Fibroblast of lung (primary cell): ENCODE data around the gene NXPH1. TPM values are rescaled to one million over a fixed set of nuclear protein-coding genes. Genes with fewer than 3 reads are reported as not detected.

Experiments used
- DNase-seq, 2 donors: peaks; one replicate each; pipeline versions ENCODE4 v3.0.0 to v3.0.0-alpha.2; 2010; ENCODE audit warnings: low read depth in 2 of 2
- H2AFZ ChIP-seq: 2 replicates; pipeline ENCODE4 v1.5.1; 2012; ENCODE audit warnings: low read length, control low read depth, inconsistent platforms
- H3K27ac ChIP-seq: 2 replicates; pipeline ENCODE4 v1.5.1; 2011; ENCODE audit warnings: low read length, control low read depth; ENCODE audit not compliant: insufficient read depth
- H3K27me3 ChIP-seq: 2 replicates; pipeline ENCODE4 v1.5.1; 2011; ENCODE audit warnings: mild to moderate bottlenecking, low read length; ENCODE audit not compliant: control insufficient read depth, insufficient read depth
- H3K36me3 ChIP-seq: 2 replicates; pipeline ENCODE4 v1.5.1; 2011; ENCODE audit warnings: low read length; ENCODE audit not compliant: control insufficient read depth, insufficient read depth
- H3K4me1 ChIP-seq: 2 replicates; pipeline ENCODE4 v1.5.1; 2011; ENCODE audit warnings: low read length; ENCODE audit not compliant: control insufficient read depth, insufficient read depth; ENCODE audit errors: extremely low read depth
- H3K4me2 ChIP-seq: 2 replicates; pipeline ENCODE4 v1.5.1; 2011; ENCODE audit warnings: low read length, control low read depth; ENCODE audit not compliant: insufficient read depth; ENCODE audit errors: extremely low read depth
- H3K4me3 ChIP-seq, 4 experiments: fragments of 200-600 bp in 1 of 4; sonication (generic) in 1 of 4; replicated peaks in 1 of 4; 2 replicates each; pipeline ENCODE4 v1.5.1; 2011 to 2016; ENCODE audit warnings: low read length in 4 of 4, low read depth in 3 of 4, mild to moderate bottlenecking in 3 of 4, control low read depth in 2 of 4, inconsistent platforms in 1 of 4, mixed read lengths in 1 of 4; ENCODE audit not compliant: insufficient read depth in 1 of 4; ENCODE audit errors: control extremely low read depth in 1 of 4
- H3K79me2 ChIP-seq: 2 replicates; pipeline ENCODE4 v1.5.1; 2012; ENCODE audit warnings: mild to moderate bottlenecking, low read length, inconsistent platforms; ENCODE audit not compliant: control insufficient read depth, insufficient read depth
- H3K9ac ChIP-seq: 2 replicates; pipeline ENCODE4 v1.5.1; 2011; ENCODE audit warnings: mild to moderate bottlenecking, low read length, control low read depth; ENCODE audit not compliant: insufficient read depth
- H3K9me3 ChIP-seq: 2 replicates; pipeline ENCODE4 v1.5.1; 2012; ENCODE audit warnings: low read depth, low read length; ENCODE audit not compliant: control insufficient read depth, insufficient read depth
- H4K20me1 ChIP-seq: 2 replicates; pipeline ENCODE4 v1.5.1; 2011; ENCODE audit warnings: low read length; ENCODE audit not compliant: control insufficient read depth, insufficient read depth; ENCODE audit errors: extremely low read depth
- CTCF ChIP-seq, 2 donors: IDR thresholded peaks in 1 of 2; conservative IDR thresholded peaks in 1 of 2; 1 replicate in 1 of 2; 2 replicates in 1 of 2; pipeline ENCODE4 v1.5.1; 2011 to 2012; ENCODE audit warnings: low read length in 2 of 2, control low read depth in 1 of 2, inconsistent platforms in 1 of 2, low read depth in 1 of 2, mild to moderate bottlenecking in 1 of 2
- EZH2 ChIP-seq: IDR thresholded peaks from 2 replicates; pipeline ENCODE4 v1.5.1; 2012; ENCODE audit warnings: low read length, control low read depth, mild to moderate bottlenecking; ENCODE audit errors: missing control alignments
- polyA plus RNA-seq, 2 donors: library from polyadenylated mRNA; depleted of rRNA in 1 of 2; stranded (reverse) in 1 of 2; unstranded in 1 of 2; fragments of >200 nt; gene quantifications; 2 replicates each; pipeline ENCODE4 v1.2.1, GENCODE V29; 2011 to 2012; ENCODE audit warnings: missing spikeins in 1 of 2
- total RNA-seq: library from RNA; depleted of rRNA; stranded (reverse); fragments of >200 nt; gene quantifications from 2 replicates; pipeline ENCODE4 v1.2.1, GENCODE V29; 2014

The NXPH1 gene
- total and polyA plus RNA-seq, 2 donors (not counting 1 experiment from before 2014, with no cell fraction given): not detected

DNA sequence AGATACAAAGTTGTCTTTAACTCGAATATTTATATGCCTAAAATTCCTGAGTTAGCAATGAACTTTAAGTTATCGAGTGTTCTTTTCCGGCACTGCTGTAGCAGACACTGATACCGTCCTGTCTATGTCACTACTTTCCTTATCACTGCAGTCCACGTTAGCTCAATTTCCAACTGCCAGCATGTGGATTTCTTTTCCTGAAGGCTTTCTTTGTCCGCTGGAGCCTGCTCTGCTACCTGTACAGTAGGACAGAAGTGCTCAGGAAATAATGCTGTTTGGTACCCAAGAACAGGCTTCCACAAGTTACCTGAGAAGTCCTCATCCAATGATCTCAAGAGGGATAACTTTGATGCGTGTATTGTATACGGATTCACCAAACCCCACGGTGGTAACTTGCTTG is 329.4 kb downstream of the NXPH1 start:
- Histone ChIP-seq H3K4me3 (no peak overlapping the region), H4K20me1 (no peaks in the 10 kb centered on the region), H3K4me1 (no peaks in the 10 kb centered on the region), H3K27me3 (no peaks in the 10 kb centered on the region), H2AFZ (no peak overlapping the region), H3K36me3 (no peaks in the 10 kb centered on the region), H3K4me2 (no peak overlapping the region), H3K27ac (no peak overlapping the region), H3K9ac (no peak overlapping the region), H3K79me2 (no peaks in the 10 kb centered on the region), H3K9me3 (no peaks in the 10 kb centered on the region)
- no peak for TF ChIP-seq EZH2
- TF ChIP-seq CTCF (conservative IDR thresholded peaks at IDR 0.05 in 1 of 2, IDR thresholded peaks at IDR 0.05 in 1 of 2; ENCODE audit: low read depth in 1 of 2, low read length in 2 of 2): no peak
- DNase-seq: no peak

DNA sequence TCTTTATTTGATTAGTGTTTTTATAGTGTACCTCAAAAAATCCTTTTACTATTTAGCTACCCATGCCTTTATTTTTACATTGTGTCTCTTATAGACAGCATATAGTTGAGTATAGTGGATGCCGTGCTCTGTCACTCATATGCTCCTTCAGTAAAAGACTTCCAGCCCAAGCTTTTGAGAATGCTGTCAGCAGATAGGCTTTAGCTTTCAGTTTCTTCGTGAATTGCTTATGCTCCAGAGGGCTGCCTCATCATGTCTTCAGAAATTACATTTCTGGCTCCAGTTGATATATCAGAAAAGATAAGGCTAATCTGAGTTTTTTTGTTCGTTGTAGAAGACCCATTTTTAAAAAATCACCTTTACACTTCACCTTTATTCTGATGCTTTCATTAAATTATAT is 332.0 kb downstream of the NXPH1 start:
- H4K20me1 ChIP-seq: no peaks in the 10 kb centered on the region
- no peak overlapping the region for H3K9ac ChIP-seq
- no peaks in the 10 kb centered on the region for H3K79me2 ChIP-seq
- no peaks in the 10 kb centered on the region for H3K9me3 ChIP-seq
- no peak overlapping the region for H2AFZ ChIP-seq
- no peaks in the 10 kb centered on the region for H3K27me3 ChIP-seq
- no peaks in the 10 kb centered on the region for H3K36me3 ChIP-seq
- no peak overlapping the region for H3K27ac ChIP-seq
- H3K4me2 ChIP-seq: no peak overlapping the region
- no peak for DNase-seq
- no peaks in the 10 kb centered on the region for H3K4me1 ChIP-seq
- no peak overlapping the region for H3K4me3 ChIP-seq
- TF ChIP-seq CTCF (conservative IDR thresholded peaks at IDR 0.05 in 1 of 2, IDR thresholded peaks at IDR 0.05 in 1 of 2; ENCODE audit: low read depth in 1 of 2, low read length in 2 of 2): no peak
- no peak for TF ChIP-seq EZH2

GRCh38 chr7:8773518-8773917 is 340.1 kb downstream of the NXPH1 start:
- H2AFZ ChIP-seq: no peak overlapping the region
- H3K27ac ChIP-seq: no peak overlapping the region
- H3K9me3 ChIP-seq: no peaks in the 10 kb centered on the region
- H3K9ac ChIP-seq: no peak overlapping the region
- H3K27me3 ChIP-seq: no peaks in the 10 kb centered on the region
- TF ChIP-seq EZH2 (no peak), CTCF (conservative IDR thresholded peaks at IDR 0.05 in 1 of 2, IDR thresholded peaks at IDR 0.05 in 1 of 2; ENCODE audit: low read depth in 1 of 2, low read length in 2 of 2) (no peak)
- no peaks in the 10 kb centered on the region for H3K4me1 ChIP-seq
- H4K20me1 ChIP-seq: no peaks in the 10 kb centered on the region
- no peaks in the 10 kb centered on the region for H3K36me3 ChIP-seq
- DNase-seq: no peak
- no peak overlapping the region for H3K4me2 ChIP-seq
- H3K4me3 ChIP-seq: no peak overlapping the region
- H3K79me2 ChIP-seq: no peaks in the 10 kb centered on the region
